Brain pericyte (primary cell): ENCODE measurements around the gene TADA2B.
"Not testable (repeated sequence)": the region's sequence is repeated elsewhere in the genome, so short reads cannot be mapped to it uniquely, and the experiment has no call there.

Experiments
- DNase-seq: peaks from one replicate; pipeline ENCODE4 v3.0.0-alpha.2; 2012; ENCODE audit warnings: low read depth, low spot score

Gene TADA2B

DNA sequence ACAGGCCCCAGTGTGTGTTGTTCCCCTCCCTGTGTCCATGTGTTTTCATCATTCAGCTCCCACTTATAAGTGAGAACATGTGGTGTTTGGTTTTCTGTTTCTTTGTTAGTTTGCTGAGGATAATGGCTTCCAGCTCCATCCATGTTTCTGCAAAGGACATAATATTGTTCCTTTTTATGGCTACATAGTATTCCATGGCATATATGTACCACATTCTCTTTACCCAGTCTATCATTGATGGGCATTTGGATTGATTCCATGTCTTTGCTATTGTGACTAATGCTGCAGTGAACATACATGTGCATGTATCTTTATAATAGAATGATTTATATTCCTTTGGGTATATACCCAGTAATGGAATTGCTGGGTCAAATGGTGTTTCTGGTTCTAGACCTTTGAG, 36.3 kb downstream of the TADA2B start:
- not testable (repeated sequence) for DNase-seq

DNA sequence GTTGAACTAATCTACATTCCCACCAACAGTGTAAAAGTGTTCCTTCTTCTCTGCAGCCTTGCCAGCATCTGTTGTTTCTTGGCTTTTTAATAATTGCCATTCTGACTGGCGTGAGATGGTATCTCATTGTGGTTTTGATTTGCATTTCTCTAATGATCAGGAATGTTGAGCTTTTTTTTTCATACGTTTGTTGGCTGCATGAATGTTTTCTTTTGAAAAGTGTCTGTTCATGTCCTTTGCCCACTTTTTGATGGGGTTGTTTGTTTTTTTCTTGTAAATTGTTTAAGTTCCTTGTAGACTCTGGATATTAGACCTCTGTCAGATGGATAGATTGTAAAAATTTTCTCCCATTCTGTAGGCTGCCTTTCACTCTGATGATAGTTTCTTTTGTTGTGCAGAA, 36.7 kb downstream of the TADA2B start:
- DNase-seq = not testable (repeated sequence)

- DNase-seq = no peak
Measured at GRCh38 chr4:7083597-7084563, 40.7 kb downstream of the TADA2B start.

DNA sequence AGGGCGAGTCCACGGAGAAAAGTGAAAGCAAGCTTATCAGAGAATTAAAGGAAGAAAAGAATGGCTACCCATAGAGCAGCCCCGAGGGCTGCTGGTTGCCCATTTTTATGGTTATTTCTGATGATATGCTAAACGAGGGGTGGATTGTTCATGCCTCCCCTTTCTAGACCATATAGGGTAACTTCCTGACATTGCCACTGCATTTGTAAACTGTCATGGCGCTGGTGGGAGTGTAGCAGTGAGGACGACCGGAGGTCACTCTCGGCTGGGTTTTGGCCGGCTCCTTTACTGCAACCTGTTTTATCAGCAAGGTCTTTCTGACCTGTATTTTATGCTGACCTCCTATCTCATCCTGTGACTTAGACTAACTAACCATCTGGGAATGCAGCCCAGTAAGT, 41.4 kb downstream of the TADA2B start:
- DNase-seq = not testable (repeated sequence)

- DNase-seq = no peak
Measured at GRCh38 chr4:7086384-7086783, 43.2 kb downstream of the TADA2B start.

- no peak for DNase-seq
Measured at GRCh38 chr4:7087036-7087435, 43.9 kb downstream of the TADA2B start.

GRCh38 chr4:7089213-7089986, 46.2 kb downstream of the TADA2B start:
- no peak for DNase-seq

DNA sequence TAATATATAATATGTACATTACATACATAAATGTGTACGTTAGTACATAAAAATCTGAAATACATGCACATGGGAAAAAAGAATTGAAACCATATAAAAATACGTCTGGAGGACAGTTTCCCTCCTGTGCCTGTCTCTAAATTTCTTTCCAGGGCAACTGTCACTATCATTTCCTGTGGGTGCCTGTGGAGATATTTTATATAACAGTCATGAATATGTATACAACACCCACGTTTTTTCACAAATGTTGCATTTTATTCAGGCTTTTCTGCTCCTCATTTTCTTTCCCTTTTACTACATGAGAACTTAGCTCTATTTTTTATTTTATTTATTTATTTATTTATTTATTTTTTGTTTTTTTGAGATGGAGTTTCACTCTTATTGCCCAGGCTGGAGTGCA, 48.9 kb downstream of the TADA2B start:
- no peak for DNase-seq

DNA sequence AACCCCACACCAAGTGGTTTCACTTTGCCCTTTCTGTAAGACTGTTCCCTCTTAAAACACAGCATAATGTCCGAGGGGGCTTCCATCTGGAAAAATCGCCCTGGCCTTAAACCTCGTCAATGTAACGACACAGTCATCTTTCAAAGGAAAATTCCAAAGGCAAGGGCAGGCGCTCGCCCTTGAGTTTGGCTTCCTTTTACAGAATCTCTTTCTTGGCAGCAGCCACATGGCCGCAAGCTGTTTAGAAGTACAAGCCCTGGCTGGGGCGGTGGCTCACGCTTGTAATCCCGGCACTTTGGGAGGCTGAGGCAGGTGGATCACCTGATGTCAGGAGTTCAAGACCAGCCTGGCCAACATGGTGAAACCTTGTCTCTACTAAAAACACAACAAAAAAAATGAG, 51.7 kb downstream of the TADA2B start:
- DNase-seq = no peak

DNA sequence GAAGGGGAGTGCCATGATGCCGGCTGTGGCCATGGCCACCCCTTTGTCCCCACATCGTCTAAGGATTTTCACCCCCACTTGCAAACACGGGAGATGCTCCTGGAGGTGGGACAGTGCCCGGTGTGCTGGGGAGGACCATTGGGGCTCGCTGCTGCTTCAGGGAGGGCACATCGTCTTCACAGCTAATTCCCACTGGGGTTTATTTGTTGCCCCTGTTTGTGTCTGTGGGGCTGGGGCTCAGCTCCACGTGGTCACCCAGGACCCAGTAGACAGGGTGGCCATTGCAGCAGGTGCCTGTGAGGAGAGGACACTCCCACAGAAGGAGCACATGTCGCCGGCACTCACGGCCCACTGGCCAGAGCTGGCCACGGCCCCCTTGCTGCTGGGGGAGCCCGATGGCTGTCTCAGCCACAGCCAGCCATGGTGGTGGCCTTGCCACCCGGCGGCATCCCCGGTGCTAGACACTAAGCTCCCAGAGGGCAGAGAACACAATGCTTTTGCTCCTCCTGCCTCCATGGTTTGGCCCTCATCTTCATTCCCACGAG, 52.5 kb downstream of the TADA2B start:
- no peak for DNase-seq

DNA sequence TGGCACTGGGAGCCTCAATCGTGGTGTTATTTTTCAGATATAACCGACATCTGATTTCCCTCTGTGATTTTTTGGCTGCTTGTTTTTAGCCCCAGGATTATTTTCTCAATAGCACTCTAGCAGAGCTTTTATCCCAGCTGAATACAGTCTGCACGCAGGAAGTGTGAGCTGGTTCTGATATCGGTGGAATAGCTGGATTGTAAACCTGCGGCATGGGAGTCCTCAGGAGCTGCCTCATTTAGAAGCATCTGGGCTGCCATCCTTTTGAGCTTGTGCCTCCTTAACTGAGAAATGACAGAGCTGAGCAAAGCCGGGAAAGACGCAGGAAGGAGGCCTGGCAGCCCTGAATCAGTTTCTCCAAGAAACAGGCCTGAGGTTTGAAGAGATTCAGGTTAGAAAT, 53.1 kb downstream of the TADA2B start:
- DNase-seq = no peak

- DNase-seq = no peak
Measured at GRCh38 chr4:7101692-7102515, 58.7 kb downstream of the TADA2B start.

- not testable (repeated sequence) for DNase-seq
Measured at GRCh38 chr4:7102516-7102909, 59.3 kb downstream of the TADA2B start.

DNA sequence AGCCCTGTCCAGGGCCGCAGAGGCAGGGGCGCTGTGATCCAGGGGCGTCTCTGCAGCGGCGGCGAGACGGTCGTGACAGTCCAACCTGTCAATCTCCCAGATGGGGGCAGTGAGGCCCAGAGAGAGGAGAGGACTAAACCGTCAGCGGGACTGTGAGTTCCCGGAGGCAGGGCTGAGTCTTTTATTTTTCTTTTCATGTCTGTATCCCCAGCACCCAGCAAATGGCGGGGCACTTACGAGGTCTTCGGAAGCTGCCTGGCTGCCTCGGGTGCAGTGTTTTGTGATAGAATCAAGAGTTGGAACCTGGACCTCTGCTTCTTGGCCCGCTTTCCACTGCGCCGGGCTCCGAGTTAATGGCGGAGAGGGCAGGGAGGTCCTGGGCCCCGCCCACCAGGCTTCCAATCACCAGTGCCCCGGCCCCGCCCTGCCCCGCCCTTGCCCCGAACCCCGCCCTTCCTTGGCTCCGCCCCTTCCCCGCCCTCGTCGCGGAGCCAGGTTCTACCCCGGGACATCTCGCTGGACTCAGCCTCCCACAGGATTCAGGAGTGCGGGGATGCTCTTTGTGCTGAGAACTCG, 59.9 kb downstream of the TADA2B start:
- DNase-seq = no peak

GRCh38 chr4:7103607-7104365, 60.6 kb downstream of the TADA2B start:
- no peak for DNase-seq

DNA sequence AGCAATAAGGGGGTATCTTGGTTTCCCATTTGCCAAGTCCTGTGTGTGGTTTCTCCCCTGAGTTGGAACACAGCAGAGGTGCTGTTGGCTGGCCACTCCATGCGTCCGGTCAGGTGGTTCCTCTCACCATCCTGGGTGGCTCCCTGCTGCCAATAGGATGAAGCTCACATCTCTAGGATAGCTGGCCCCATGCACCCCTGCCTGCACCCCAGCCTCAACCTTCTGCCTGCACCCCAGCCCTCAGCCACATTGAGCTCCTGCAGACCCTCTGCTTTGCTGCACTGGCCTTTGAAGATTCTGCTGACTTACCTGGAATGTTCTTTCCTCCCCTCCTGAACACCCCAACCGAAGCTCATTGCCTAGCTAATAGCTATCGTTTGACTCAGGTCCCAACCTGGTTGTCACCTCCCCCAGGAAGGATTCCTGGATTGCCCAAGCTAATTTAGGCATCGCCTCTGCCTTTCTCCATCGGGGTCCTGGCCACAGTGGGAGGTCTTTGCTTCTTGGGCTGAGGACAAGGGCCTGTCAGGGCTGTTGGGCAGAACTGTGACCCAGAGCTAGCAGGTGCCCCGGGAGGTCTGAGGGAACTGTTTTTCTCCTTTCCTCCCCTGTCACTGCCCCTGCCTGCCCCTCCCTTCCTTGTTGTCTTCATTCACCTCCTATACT, 61.3 kb downstream of the TADA2B start:
- no peak for DNase-seq

GRCh38 chr4:7105276-7105675, 62.1 kb downstream of the TADA2B start:
- DNase-seq = no peak

DNA sequence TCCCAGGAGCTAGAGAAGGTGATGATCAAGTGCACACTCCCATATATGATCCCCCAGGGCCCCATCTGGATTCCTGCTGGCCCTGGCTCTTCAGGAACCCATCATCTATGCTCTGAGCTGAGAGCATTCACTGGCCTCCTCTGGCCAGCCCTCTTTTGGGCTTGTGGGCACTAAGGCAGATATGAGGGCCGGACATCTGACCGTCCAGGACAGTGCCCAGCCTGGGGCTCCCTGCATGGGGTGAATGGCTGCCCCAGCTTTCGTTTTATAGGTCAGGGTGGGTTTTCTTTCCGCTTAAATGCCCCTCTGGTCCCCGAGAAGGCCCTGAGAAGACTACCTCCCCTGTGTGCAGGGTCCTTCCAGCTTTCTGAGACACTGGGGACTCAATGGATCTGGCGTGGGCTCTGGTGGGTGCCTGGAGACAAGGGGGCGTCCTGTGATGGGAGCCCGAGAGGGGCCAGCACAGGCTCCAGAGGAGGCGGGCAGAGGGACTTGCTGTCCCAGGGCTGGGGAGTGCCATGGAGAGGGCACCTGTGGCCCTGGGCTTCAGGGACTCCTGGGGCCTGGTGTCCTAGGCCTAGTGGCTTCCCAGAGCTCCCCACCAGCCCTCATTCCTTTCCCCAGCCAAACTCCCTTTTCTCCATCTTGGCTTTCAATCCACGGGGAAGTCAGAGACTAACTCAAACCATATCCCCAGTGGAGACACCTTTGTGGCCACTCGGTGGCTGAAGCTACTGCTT, 64.2 kb downstream of the TADA2B start:
- no peak for DNase-seq
